Tibial nerve (tissue), 4 donors: ENCODE measurements around the gene MUC2. TPM values are rescaled to one million over a fixed set of nuclear protein-coding genes. Genes with fewer than 3 reads are reported as not detected.

Experiments used
- DNase-seq, 2 donors: peaks; one replicate each; pipeline ENCODE4 v3.0.0-alpha.2; 2019; ENCODE audit warnings: low spot score in 2 of 2
- H3K27ac ChIP-seq, 4 donors: fragments of 200-600 bp; sonication (generic) in 3 of 4; one replicate each; pipeline ENCODE4 v1.5.1; 2017 to 2019; ENCODE audit warnings: mild to moderate bottlenecking in 1 of 4
- H3K27me3 ChIP-seq, 2 donors: fragments of 200-600 bp; sonication (generic) in 1 of 2; one replicate each; pipeline versions ENCODE4 v1.5.1 to v1.6.0; 2017 to 2019
- H3K36me3 ChIP-seq, 3 donors: fragments of 200-600 bp; sonication (generic); one replicate each; pipeline ENCODE4 v1.5.1; 2018 to 2019
- H3K4me1 ChIP-seq, 4 donors: fragments of 200-600 bp; sonication (generic) in 3 of 4; one replicate each; pipeline ENCODE4 v1.5.1; 2017 to 2019
- H3K4me3 ChIP-seq, 4 donors: fragments of 200-600 bp; sonication (generic) in 3 of 4; one replicate each; pipeline ENCODE4 v1.5.1; 2017 to 2019; ENCODE audit warnings: mild to moderate bottlenecking in 1 of 4, moderate library complexity in 1 of 4
- H3K9me3 ChIP-seq, 4 donors: fragments of 200-600 bp; sonication (generic) in 3 of 4; one replicate each; pipeline ENCODE4 v1.5.1; 2017 to 2019
- EP300 ChIP-seq, 2 donors: sonication (generic); formaldehyde crosslinking; IDR thresholded peaks; one replicate each; pipeline ENCODE4 v1.6.1; 2017; ENCODE audit warnings: antibody characterized with exemption in 2 of 2, mild to moderate bottlenecking in 1 of 2
- POLR2A ChIP-seq, 2 donors: fragments of 450-650 bp; IDR thresholded peaks; one replicate each; pipeline ENCODE4 v1.6.1; 2017; ENCODE audit warnings: antibody characterized with exemption in 2 of 2, mild to moderate bottlenecking in 2 of 2, moderate library complexity in 2 of 2
- WGBS, 2 donors: methylation state at CpG; one replicate each; pipeline ENCODE4 v1.1.5; 2018; 5-methylcytosine and 5-hydroxymethylcytosine counted together
- total RNA-seq, 4 donors: library from RNA; depleted of rRNA; stranded (reverse); fragments of >200 nt; gene quantifications; one replicate each; pipeline ENCODE4 v1.1.0, GENCODE V29; 2016
- TF ChIP-seq, protein P1 (sequence below), 5 experiments: fragments of 200-600 bp in 3 of 5; fragments of 450-650 bp in 2 of 5; sonication (generic) in 3 of 5; IDR thresholded peaks; one replicate each; pipeline ENCODE4 v1.5.1; 2016 to 2019; ENCODE audit warnings: antibody characterized with exemption in 5 of 5, mild to moderate bottlenecking in 3 of 5, moderate library complexity in 2 of 5

The MUC2 gene
- total RNA-seq, 4 donors from 2014 or later: not detected

DNA sequence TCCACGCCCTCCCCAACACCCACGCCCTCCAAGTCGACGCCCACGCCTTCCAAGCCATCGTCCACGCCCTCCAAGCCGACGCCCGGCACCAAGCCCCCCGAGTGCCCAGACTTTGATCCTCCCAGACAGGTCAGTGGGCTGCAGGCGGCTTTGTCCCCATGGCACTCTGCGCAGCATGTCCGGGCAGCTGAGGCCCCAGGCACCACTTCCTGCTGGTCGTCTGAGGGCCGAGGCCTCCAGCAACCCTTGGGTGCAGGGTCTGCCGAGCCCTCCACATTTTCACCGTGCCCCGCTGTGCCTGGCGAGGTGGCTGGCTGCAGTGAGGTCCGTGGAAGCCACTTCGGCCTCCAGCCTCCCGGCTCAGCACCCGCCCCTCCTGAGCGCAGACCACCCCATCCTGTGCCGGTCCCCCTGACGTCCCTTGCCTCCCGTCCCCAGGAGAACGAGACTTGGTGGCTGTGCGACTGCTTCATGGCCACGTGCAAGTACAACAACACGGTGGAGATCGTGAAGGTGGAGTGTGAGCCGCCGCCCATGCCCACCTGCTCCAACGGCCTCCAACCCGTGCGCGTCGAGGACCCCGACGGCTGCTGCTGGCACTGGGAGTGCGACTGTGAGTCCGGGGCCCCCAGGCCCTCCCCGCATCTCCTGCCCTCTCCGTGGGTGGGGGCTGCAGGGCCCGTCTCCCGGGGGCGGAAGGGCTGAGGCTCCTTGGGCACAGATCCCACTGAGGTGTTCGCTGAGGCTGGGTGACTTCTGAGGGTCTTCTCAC is 26.8 kb downstream of the MUC2 start:
- 85 to 88% methylated on average over 44 to 48 of the region's 50 CpGs for WGBS, 2 donors
- Histone ChIP-seq H3K9me3 (no peaks in the 10 kb centered on the region), H3K27me3 (no peaks in the 10 kb centered on the region), H3K36me3 (no peaks in the 10 kb centered on the region), H3K4me3 (no peak overlapping the region), H3K4me1 (no peaks in the 10 kb centered on the region), H3K27ac (no peak overlapping the region)
- no peak for TF ChIP-seq POLR2A (IDR thresholded peaks at IDR 0.05)
- TF ChIP-seq, protein P1, sequence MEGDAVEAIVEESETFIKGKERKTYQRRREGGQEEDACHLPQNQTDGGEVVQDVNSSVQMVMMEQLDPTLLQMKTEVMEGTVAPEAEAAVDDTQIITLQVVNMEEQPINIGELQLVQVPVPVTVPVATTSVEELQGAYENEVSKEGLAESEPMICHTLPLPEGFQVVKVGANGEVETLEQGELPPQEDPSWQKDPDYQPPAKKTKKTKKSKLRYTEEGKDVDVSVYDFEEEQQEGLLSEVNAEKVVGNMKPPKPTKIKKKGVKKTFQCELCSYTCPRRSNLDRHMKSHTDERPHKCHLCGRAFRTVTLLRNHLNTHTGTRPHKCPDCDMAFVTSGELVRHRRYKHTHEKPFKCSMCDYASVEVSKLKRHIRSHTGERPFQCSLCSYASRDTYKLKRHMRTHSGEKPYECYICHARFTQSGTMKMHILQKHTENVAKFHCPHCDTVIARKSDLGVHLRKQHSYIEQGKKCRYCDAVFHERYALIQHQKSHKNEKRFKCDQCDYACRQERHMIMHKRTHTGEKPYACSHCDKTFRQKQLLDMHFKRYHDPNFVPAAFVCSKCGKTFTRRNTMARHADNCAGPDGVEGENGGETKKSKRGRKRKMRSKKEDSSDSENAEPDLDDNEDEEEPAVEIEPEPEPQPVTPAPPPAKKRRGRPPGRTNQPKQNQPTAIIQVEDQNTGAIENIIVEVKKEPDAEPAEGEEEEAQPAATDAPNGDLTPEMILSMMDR (IDR thresholded peaks at IDR 0.05): no peak
- TF ChIP-seq EP300 (IDR thresholded peaks at IDR 0.05): no peak
- DNase-seq: no peak

DNA sequence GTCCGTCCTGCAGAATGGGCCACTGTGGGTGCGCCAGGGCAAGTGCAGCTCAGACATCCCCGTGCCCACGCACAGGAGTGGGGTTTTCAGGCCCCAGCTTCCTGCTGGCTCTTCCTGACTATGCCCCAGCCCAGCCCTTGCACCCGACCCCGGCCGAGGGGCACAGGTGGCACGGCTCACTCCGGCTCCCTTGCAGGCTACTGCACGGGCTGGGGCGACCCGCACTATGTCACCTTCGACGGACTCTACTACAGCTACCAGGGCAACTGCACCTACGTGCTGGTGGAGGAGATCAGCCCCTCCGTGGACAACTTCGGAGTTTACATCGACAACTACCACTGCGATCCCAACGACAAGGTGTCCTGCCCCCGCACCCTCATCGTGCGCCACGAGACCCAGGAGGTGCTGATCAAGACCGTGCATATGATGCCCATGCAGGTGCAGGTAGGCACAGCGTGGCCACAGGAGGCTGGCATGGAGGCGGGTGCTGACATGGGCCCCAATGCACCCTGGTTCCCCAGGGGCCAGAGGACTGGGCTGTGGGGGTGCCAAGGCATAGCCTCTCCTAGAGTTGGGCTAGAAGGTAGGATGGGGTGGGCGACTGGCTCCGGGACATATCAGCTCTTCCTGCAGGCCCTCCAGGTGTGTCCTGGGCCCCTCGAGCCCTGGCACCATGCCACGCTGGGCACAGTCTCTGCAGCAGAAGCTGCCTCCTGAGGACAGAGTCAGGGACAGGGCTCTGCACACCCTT is 27.7 kb downstream of the MUC2 start:
- TF ChIP-seq EP300 (IDR thresholded peaks at IDR 0.05): no peak
- TF ChIP-seq POLR2A (IDR thresholded peaks at IDR 0.05): no peak
- TF ChIP-seq, protein P1 (IDR thresholded peaks at IDR 0.05): no peak
- H3K27ac ChIP-seq: no peak overlapping the region
- no peaks in the 10 kb centered on the region for H3K9me3 ChIP-seq
- no peak for DNase-seq
- peaks cover 0 to 7% of the 10 kb centered on the region in 2 donors for H3K27me3 ChIP-seq
- WGBS, 2 donors: 88% methylated on average over 26 to 28 of the region's 31 CpGs
- no peaks in the 10 kb centered on the region for H3K4me1 ChIP-seq
- no peaks in the 10 kb centered on the region for H3K36me3 ChIP-seq
- no peak overlapping the region for H3K4me3 ChIP-seq

DNA sequence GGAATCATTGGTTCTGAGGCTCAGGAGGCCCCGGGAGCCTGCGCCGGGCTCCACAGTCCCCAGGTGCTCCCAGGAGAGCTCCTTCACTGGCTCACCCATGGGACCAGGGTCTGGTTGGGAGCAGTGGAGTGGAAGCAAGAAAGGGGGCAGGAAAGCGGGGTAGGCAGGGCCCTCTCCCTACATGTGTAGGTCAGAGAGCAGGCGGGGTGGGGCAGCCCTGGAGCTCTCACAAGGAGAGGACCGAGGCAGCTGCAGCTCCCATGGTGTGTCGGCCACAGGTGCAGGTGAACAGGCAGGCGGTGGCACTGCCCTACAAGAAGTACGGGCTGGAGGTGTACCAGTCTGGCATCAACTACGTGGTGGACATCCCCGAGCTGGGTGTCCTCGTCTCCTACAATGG is 28.3 kb downstream of the MUC2 start:
- TF ChIP-seq, protein P1 (IDR thresholded peaks at IDR 0.05): no peak
- TF ChIP-seq POLR2A (IDR thresholded peaks at IDR 0.05) (no peak), EP300 (IDR thresholded peaks at IDR 0.05) (no peak)
- Histone ChIP-seq H3K9me3 (no peaks in the 10 kb centered on the region), H3K27me3 (peaks cover 0 to 13% of the 10 kb centered on the region in 2 donors), H3K4me1 (no peaks in the 10 kb centered on the region), H3K27ac (no peak overlapping the region), H3K36me3 (no peaks in the 10 kb centered on the region), H3K4me3 (no peak overlapping the region)
- WGBS, 2 donors: 89 to 96% methylated on average over 7 to 12 of the region's 12 CpGs
- no peak for DNase-seq

DNA sequence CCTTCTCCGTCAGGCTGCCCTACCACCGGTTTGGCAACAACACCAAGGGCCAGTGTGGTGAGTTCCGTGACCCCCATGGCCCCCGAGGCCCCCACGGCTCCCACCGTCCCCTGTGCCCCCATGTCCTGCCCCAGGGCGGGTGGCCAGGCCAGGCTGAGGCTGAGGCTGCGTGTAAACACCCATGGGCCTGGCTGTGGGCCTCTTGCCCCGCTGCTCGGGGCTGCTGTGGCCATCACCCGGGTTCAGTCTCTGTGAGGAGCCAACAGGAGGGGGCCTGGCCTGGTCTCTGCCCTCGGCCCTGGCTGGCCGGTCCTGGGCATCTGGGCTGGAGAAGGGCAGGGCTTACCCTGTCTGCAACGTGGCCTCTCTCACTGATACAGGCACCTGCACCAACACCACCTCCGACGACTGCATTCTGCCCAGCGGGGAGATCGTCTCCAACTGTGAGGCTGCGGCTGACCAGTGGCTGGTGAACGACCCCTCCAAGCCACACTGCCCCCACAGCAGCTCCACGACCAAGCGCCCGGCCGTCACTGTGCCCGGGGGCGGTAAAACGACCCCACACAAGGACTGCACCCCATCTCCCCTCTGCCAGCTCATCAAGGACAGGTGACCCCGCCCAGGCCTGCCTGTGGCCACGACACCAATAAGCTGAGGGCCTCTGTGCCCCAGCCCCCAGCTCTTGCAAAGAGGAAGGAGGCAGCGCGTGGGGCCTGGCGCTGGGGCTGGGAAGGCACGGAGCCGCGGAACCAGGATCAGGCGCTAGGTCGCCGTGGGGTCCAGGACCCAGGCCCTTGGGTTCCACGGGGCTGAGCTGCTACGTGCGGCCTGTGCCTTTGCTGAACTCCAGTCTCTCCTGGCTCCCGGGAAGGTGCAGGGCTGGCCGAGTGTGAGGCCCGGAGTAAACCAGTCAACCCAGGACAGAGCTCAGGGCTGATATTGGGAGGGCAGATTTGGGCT is 29.0 kb downstream of the MUC2 start:
- Histone ChIP-seq H3K9me3 (no peaks in the 10 kb centered on the region), H3K27ac (no peak overlapping the region), H3K4me1 (no peaks in the 10 kb centered on the region), H3K36me3 (no peaks in the 10 kb centered on the region), H3K27me3 (peaks cover 0 to 20% of the 10 kb centered on the region in 2 donors), H3K4me3 (no peak overlapping the region)
- no peak for DNase-seq
- WGBS, 2 donors: 75 to 78% methylated on average over 29 to 33 of the region's 44 CpGs
- no peak for TF ChIP-seq POLR2A (IDR thresholded peaks at IDR 0.05)

DNA sequence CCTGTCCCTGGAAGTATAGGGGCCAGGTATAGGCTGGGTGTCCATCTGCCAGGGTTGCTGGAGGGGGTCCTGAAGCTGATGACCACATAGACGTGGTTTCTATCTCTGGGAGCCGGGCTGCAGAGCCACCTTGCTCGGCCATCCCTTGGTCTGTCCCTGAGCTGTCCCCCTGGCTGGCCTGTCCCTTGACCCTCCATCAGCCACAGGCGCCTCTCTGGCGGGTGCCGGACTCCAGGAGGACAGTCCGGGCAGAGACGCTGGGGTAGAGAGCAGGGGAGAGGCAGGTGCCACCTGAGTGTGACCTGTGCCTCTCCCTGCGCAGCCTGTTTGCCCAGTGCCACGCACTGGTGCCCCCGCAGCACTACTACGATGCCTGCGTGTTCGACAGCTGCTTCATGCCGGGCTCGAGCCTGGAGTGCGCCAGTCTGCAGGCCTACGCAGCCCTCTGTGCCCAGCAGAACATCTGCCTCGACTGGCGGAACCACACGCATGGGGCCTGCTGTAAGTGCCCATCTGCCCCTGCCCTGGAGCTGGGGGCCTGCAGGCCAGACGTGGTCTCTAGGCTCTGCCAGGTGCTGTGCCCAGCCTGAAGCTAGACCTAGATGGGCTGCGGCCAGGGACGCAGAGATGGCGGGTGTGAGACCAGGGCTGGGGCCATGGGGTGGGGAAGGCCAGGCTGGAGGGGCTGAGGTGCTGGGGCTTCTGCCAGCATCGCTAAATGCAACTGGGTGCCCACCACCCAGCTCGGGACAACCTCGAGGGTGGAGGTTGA is 29.9 kb downstream of the MUC2 start:
- no peak for TF ChIP-seq EP300 (IDR thresholded peaks at IDR 0.05)
- no peak for TF ChIP-seq POLR2A (IDR thresholded peaks at IDR 0.05)
- TF ChIP-seq, protein P1 (IDR thresholded peaks at IDR 0.05): no peak
- H3K9me3 ChIP-seq: no peaks in the 10 kb centered on the region
- peaks cover 0 to 28% of the 10 kb centered on the region in 2 donors for H3K27me3 ChIP-seq
- no peaks in the 10 kb centered on the region for H3K36me3 ChIP-seq
- no peak overlapping the region for H3K27ac ChIP-seq
- WGBS, 2 donors: 89 to 90% methylated on average over 16 to 19 of the region's 28 CpGs
- no peak overlapping the region for H3K4me3 ChIP-seq
- H3K4me1 ChIP-seq: no peaks in the 10 kb centered on the region
- no peak for DNase-seq
